GM18505 (cell line): ENCODE measurements around the gene HHLA2.

Experiments
- ATAC-seq: cut with Tn5 transposase; IDR thresholded peaks from one replicate; pipeline ENCODE4 v1.9.1; 2021; ENCODE audit not compliant: unreplicated experiment
- POLR2A ChIP-seq: IDR thresholded peaks from 4 replicates; pipeline ENCODE4 v1.6.1; 2011; ENCODE audit warnings: borderline replicate concordance; ENCODE audit not compliant: insufficient read depth, insufficient read length; ENCODE audit errors: extremely low read depth

The HHLA2 gene

GRCh38 chr3:108315767-108316301 lies 19.5 kb downstream of the HHLA2 start:
- no peak for TF ChIP-seq POLR2A

DNA sequence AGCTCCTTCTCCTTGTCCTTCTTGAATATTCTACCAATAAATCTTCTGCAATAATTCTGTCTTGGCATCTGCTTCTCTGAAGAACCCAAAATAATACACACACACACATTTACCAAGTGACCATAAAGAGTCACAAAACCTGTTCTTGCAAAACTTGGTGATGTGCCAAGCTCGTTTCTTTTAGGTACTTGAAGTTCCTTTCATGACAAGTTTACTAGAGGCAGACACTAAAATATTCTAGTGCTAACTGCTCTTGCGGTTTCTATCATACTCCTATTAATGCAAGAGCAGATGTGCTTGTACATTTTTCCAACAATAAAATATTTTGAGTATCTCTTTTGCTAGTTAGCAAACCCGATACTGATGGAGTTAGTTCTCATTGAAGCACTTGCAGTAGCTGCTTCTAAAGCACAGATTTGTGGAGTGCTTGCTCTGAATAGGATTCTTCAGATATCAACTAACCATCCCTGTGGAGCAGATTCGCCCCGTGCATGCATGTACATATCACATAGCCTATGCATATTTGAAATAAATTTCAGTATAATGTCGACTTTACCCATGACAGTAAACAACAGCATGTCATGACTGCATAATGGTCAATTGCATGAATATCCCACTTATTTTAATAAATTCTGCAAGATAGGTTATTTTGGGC lies 23.2 kb downstream of the HHLA2 start:
- ATAC-seq = no peak
- no peak for TF ChIP-seq POLR2A

More at GRCh38 chr3:108315767-108316301, 19.5 kb downstream of the HHLA2 start:
- no peak for ATAC-seq

GRCh38 chr3:108320746-108321350 lies 24.5 kb downstream of the HHLA2 start:
- TF ChIP-seq POLR2A = no peak
- ATAC-seq = no peak

DNA sequence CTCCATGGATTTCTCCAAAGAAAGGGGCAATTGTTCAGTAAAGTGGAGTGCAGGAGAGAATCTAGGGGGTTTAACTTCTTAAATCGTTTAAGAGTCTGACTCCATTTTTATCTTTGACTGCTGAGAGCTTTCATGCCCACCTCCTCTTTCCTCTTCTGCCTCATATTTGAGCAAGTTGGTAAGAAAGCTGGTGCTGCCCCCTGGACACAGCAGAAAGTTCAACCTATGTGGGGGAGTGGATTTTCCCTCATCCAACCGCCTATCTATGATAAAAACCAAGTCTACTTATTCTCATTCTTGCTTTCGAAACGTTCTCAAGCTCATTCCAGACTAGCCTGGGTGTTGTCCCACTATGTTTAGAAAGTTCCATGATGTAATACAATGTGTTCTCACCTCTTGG lies 26.0 kb downstream of the HHLA2 start:
- no peak for ATAC-seq
- no peak for TF ChIP-seq POLR2A

- no peak for TF ChIP-seq POLR2A
- ATAC-seq = no peak
These were observed 27.8 kb downstream of the HHLA2 start for GRCh38 chr3:108324177-108324576.

DNA sequence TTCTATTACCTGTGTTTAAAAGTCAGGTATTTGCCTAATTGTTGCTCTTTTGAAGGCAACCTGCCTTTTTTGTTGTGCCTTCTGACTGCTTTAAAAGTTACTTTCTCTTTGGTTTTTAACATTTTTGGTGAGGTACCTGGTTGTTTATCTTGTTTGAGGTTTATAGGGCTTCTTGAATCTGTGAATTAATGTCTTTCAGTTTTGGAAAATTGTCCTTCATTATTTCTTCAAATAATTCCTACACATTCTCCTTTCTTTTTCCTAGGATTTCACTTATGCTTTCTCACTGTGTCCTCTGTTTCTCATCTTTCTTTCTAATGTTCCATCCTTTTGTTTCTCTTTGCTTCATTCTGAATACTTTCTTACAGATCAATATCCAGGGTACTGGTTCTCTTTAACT lies 30.8 kb downstream of the HHLA2 start:
- ATAC-seq = no peak
- TF ChIP-seq POLR2A = no peak

- no peak for TF ChIP-seq POLR2A
- no peak for ATAC-seq
These were observed 32.6 kb downstream of the HHLA2 start for GRCh38 chr3:108328821-108329486.

DNA sequence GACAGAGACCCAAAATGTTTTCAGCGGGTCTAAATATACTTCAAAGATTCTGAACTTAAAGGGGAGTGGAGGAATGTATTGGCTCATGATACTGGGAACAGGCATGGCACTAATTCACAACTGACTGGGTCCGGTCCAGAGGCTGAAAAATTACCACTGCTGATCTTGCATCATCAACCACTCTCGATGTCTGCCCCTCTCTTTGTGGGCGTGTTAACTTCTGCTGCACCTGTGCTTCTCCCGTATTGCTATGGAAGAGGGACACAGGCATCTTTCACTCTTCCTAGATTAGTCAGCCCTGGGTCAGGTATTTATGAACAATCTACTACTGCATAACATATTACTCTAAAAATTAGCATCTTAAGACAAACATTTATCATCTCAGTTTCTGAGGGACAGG lies 33.2 kb downstream of the HHLA2 start:
- no peak for TF ChIP-seq POLR2A
- no peak for ATAC-seq

DNA sequence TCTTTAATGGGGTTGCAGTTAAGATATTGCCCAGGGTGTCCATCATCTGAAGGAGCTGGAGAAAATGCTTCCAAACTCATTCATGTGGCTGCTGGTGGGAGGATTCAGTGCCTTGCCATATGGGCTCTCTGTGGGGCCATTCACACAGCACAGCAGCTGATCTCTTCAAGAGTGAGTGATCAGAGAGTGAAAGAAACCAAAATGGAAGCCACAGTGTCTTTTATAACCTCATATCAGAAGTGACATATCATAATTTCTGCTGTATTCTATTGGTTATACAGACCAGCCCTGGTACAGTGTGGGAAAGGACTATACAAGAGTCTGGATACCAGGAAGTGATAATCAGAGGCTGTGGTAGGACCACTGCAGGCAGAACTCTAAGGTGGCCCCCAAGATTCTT lies 33.6 kb downstream of the HHLA2 start:
- no peak for ATAC-seq
- TF ChIP-seq POLR2A = no peak

GRCh38 chr3:108331792-108332191 lies 35.4 kb downstream of the HHLA2 start:
- no peak for TF ChIP-seq POLR2A
- ATAC-seq = no peak

DNA sequence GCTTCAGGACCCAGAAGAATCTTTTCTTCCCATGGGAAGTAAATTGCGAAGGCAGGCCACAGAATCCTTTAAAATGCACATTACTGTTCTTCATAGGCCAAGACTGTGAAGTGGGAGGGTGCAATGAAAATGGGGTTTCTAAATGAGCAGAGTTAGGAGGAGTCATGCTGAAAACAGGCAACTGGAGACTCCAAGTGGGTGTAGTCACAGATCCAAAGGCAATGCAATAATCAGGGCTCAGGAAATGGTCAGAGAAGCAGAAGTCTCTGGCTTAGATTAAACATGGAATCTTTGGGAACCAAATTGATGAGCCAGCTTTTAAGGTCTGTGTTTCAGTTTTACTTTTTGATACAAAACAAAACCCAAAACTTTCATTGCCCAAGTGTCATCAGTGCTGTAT lies 37.6 kb downstream of the HHLA2 start:
- no peak for ATAC-seq
- TF ChIP-seq POLR2A = no peak

DNA sequence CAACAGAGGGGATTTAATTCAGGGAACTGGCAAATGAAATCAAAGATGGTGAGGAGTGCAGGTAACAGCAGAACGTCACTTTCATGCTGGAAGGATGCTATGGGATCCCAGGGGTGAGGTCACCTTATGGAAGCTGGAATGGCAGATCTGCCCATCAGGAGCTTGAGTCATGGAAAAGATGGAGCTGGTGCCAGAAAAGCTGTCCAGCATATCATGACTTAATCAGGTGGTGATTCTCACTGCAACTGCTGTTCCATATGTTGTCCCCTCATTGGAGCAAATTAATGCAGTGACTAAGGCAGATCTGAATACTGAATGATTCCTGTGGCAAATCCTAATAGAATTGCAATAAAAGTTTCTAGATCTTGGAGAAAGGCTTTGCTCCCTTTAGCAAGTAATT lies 38.4 kb downstream of the HHLA2 start:
- no peak for ATAC-seq
- TF ChIP-seq POLR2A = no peak

DNA sequence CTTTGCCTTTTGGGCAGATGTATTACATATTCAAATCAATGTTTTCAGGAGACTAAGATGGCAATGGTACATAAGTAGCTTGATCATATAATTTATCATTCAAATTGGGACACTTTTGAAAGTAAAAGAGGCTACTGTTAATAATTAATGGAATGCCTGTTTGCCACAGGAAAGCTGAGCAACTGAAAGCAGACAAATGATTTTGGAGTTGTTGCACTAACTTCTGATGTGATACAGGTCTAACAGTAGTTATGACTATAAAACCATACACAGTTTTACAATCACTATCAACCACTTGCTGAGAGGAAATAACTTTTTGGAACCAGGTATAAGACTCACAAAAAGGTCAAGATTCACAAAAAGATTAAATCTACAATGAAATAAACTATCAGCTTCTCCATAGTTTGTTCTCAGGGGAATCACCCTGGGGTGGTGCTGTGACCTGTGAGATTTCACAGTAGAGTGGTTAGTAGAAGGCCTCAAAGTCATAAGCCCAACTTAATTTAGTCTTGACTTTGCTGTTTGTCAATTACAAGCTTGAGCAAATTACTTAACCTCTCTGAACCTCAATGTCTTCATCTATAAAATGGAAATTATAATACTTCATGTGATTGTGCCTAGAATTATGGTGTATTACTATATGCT lies 42.7 kb downstream of the HHLA2 start:
- peak; percentile 41 for ATAC-seq
- TF ChIP-seq POLR2A = no peak
